BLaER1 treated with 17β-estradiol and CSF1 and Interleukin-3, amounts not matched to agents 10 nM and 100 nM (cell line): ENCODE measurements around the gene FAM111A.
A peak's percentile ranks its signal among the peaks of the same experiment; 100 is the strongest.

Experiments
- H3K27ac ChIP-seq, 11 experiments: shearing (Covaris generic); formaldehyde crosslinking; 2 replicates each; pipeline ENCODE4 v1.8.1; 2022
- H3K27me3 ChIP-seq, 11 experiments: shearing (Covaris generic); formaldehyde crosslinking; 2 replicates each; pipeline ENCODE4 v1.8.1; 2022
- H3K36me3 ChIP-seq, 11 experiments: shearing (Covaris generic); formaldehyde crosslinking; 2 replicates each; pipeline ENCODE4 v1.8.1; 2022
- H3K4me1 ChIP-seq, 10 experiments: shearing (Covaris generic); formaldehyde crosslinking; 2 replicates each; pipeline ENCODE4 v1.8.1; 2022
- H3K4me2 ChIP-seq, 11 experiments: shearing (Covaris generic); formaldehyde crosslinking; 2 replicates each; pipeline ENCODE4 v1.8.1; 2022
- H3K4me3 ChIP-seq, 10 experiments: shearing (Covaris generic); formaldehyde crosslinking; 2 replicates each; pipeline ENCODE4 v1.8.1; 2022
- H3K9ac ChIP-seq, 11 experiments: shearing (Covaris generic); formaldehyde crosslinking; 2 replicates each; pipeline ENCODE4 v1.8.1; 2022
- H3K9me3 ChIP-seq, 11 experiments: shearing (Covaris generic); formaldehyde crosslinking; replicated peaks in 1 of 11; 2 replicates each; pipeline ENCODE4 v1.8.1; 2022
- H4K20me1 ChIP-seq, 11 experiments: shearing (Covaris generic); formaldehyde crosslinking; 2 replicates each; pipeline ENCODE4 v1.8.1; 2022
- Cebpa-rat ChIP-seq, 11 experiments: shearing (Covaris generic); IDR thresholded peaks; 2 replicates each; pipeline ENCODE4 v1.8.1; 2022

Gene FAM111A

DNA sequence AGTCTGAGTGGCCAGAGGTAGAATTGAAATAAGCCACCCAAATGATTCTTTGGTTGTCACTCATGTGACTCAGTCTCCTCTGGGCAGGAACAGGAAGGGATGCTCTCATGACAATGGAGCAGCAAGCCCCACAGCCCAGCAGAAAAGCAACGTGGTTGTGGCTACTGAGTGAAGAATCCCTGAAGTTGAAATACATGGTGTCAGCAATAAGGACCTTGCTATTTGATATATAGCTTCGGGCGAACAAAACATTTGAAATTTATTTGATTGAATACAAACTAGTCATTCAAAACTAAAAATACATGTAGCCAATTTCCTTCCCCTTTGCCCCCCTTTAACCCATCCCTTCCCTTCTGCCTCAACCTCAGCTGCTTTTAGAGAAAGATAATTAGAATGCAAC, 14.8 kb downstream of the FAM111A start:
- Histone ChIP-seq H3K36me3 (peaks cover 7 to 30% (median 26%) of the 10 kb centered on the region in 11 experiments; a peak in 21 of 22 replicates), H3K4me2 (peak overlapping the region; percentile 42 to 83 (median 78)), H4K20me1 (peaks cover 0 to 8% (median 0%) of the 10 kb centered on the region in 11 experiments; a peak in 1 of 22 replicates), H3K27ac (peak overlapping the region in 9 of 11 experiments; percentile 29 to 84 (median 73); a peak in 17 of 22 replicates), H3K27me3 (no peaks in the 10 kb centered on the region), H3K4me1 (peaks cover 16 to 28% (median 22%) of the 10 kb centered on the region in 10 experiments), H3K9me3 (no peaks in the 10 kb centered on the region), H3K9ac (peak overlapping the region in 7 of 11 experiments; percentile 26 to 72 (median 52); a peak in 8 of 22 replicates), H3K4me3 (peak overlapping the region in 2 of 10 experiments; percentile 30 to 54; a peak in 3 of 20 replicates)
- no peak for TF ChIP-seq Cebpa-rat (IDR thresholded peaks at IDR 0.05)

DNA sequence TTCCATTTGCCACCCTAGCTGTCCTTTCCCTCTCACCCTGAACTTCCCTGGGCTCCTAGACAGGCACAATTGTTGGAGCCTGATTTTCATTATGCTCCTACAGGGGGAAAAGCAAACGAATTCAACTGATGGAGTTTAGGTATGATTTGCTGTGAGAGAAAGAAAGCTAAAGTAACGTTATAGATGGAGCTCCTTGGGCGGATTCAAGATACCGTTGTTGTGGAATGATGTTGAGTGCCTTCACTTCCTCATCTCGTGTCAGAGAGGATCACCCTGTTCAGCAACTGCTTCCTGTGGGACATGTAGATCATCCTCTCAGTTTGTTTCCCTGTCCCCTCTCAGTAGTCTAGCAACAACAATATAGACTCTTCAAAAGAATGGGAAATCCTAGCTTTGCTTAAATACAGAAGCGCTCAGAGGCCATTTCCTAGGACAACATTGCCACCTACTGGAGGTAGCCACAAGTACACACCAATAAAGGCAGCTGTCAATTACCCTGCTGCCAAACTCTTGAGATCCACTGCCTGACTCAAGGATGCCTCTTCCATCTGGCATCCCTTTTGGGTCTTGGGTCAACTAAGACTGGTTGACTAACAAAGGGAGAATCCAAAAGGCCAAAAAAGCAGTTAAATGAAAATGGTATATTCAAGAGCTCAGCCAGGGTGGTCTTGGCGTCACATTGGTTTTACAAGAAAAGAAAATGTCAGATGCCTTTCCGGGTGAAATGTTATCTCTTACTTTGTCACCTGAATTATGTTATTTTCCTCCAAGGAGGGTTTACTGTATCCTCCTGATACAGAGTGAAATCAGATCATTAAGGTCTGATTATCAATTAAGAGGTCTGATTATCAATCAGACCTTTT, 15.8 kb downstream of the FAM111A start:
- no peaks in the 10 kb centered on the region for H3K9me3 ChIP-seq
- TF ChIP-seq Cebpa-rat (IDR thresholded peaks at IDR 0.05), result no peak
- peak overlapping the region in 6 of 10 experiments; percentile 2 to 54 (median 18); a peak in 7 of 20 replicates for H3K4me3 ChIP-seq
- H3K27ac ChIP-seq, result peak overlapping the region; percentile 15 to 84 (median 73); a peak in 20 of 22 replicates
- H3K9ac ChIP-seq, result peak overlapping the region; percentile 34 to 72 (median 49); a peak in 19 of 22 replicates
- H3K4me1 ChIP-seq, result peaks cover 16 to 28% (median 22%) of the 10 kb centered on the region in 10 experiments
- H4K20me1 ChIP-seq, result peaks cover 0 to 8% (median 0%) of the 10 kb centered on the region in 11 experiments; a peak in 1 of 22 replicates
- H3K36me3 ChIP-seq, result peaks cover 0 to 20% (median 16%) of the 10 kb centered on the region in 11 experiments; a peak in 17 of 22 replicates
- peak overlapping the region; percentile 42 to 83 (median 78) for H3K4me2 ChIP-seq
- no peaks in the 10 kb centered on the region for H3K27me3 ChIP-seq

- Histone ChIP-seq H3K9ac (no peak overlapping the region), H3K9me3 (no peaks in the 10 kb centered on the region), H3K4me1 (peaks cover 0 to 3% (median 1%) of the 10 kb centered on the region in 10 experiments; a peak in 11 of 20 replicates), H3K4me3 (no peak overlapping the region), H4K20me1 (no peaks in the 10 kb centered on the region), H3K4me2 (no peak overlapping the region), H3K27ac (no peak overlapping the region), H3K36me3 (no peaks in the 10 kb centered on the region), H3K27me3 (no peaks in the 10 kb centered on the region)
- TF ChIP-seq Cebpa-rat (IDR thresholded peaks at IDR 0.05), result no peak
Measured at GRCh38 chr11:59164028-59164427, 21.4 kb downstream of the FAM111A start.

DNA sequence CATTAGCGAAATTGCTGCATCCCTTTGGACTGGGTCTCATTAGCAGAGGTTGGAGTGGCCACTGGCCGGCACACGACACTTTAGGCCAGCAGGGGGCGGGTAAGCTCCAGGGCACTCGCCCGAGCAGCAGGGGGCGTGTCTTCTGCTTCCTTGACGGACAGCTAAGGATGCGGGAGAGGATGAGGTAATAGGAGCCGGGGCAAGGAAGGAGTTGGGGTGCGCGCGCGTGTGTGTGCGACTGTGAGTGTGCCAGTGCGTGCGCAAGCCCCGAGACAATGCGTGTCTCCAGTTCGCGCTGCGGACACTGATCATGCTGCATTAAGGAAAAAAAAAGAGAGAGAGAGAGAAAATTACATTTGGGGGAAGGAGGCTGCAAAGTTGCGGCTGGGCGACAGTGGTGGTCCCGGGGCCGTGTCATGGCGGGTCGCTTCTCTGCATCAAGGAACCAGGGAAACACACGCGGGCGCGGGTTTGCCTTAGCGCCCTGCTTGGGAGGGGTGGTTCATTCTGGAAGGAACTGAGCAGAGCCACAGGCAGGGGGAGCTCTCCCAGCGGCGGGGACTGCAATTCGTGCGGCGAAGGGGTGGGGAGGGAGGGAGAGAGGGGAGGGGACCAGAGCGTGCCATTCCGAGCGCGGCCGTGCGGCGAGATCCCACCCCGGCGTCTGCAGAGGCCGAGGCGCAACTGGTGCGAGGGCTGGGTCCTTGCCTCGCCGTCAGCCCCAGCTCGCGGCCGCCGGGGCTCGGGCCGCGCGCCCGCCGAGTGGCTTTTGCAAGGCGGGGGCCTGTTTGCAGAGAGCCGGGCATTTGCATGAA, 29.1 kb downstream of the FAM111A start, which contains the start of gene DTX4:
DTX4 (plus strand) TSS at position 625 of the 815 bp plus-strand sequence. CDS start 464 bp downstream, outside the sequence.
- TF ChIP-seq Cebpa-rat (IDR thresholded peaks at IDR 0.05), result no peak
- peaks cover 21 to 35% (median 31%) of the 10 kb centered on the region in 11 experiments for H3K27me3 ChIP-seq
- peaks cover 0 to 31% (median 8%) of the 10 kb centered on the region in 11 experiments; a peak in 7 of 22 replicates for H4K20me1 ChIP-seq
- H3K4me2 ChIP-seq, result peak within 1 kb of the TSS; percentile 93 to 100 (median 99)
- H3K4me3 ChIP-seq, result peak within 1 kb of the TSS; percentile 61 to 82 (median 74)
- H3K4me1 ChIP-seq, result peaks cover 14 to 34% (median 29%) of the 10 kb centered on the region in 10 experiments; a peak in 19 of 20 replicates
- H3K9me3 ChIP-seq, result no peaks in the 10 kb centered on the region
- H3K36me3 ChIP-seq, result peaks cover 0 to 12% (median 0%) of the 10 kb centered on the region in 11 experiments; a peak in 4 of 22 replicates
- H3K27ac ChIP-seq, result peak within 1 kb of the TSS in 10 of 11 experiments; percentile 56 to 80 (median 75); a peak in 21 of 22 replicates
- peak within 1 kb of the TSS; percentile 69 to 82 (median 80) for H3K9ac ChIP-seq

GRCh38 chr11:59172345-59173079, 29.9 kb downstream of the FAM111A start:
- Histone ChIP-seq H3K9ac (peak overlapping the region; percentile 69 to 82 (median 80)), H3K4me3 (peak overlapping the region; percentile 61 to 82 (median 74)), H3K9me3 (no peaks in the 10 kb centered on the region), H4K20me1 (peaks cover 0 to 39% (median 8%) of the 10 kb centered on the region in 11 experiments; a peak in 8 of 22 replicates), H3K36me3 (peaks cover 0 to 18% (median 0%) of the 10 kb centered on the region in 11 experiments; a peak in 4 of 22 replicates), H3K27ac (peak overlapping the region in 9 of 11 experiments; percentile 15 to 80 (median 65); a peak in 15 of 22 replicates), H3K27me3 (peaks cover 21 to 35% (median 31%) of the 10 kb centered on the region in 11 experiments), H3K4me2 (peak overlapping the region; percentile 93 to 100 (median 99)), H3K4me1 (peaks cover 14 to 34% (median 29%) of the 10 kb centered on the region in 10 experiments; a peak in 19 of 20 replicates)
- no peak for TF ChIP-seq Cebpa-rat (IDR thresholded peaks at IDR 0.05)

DNA sequence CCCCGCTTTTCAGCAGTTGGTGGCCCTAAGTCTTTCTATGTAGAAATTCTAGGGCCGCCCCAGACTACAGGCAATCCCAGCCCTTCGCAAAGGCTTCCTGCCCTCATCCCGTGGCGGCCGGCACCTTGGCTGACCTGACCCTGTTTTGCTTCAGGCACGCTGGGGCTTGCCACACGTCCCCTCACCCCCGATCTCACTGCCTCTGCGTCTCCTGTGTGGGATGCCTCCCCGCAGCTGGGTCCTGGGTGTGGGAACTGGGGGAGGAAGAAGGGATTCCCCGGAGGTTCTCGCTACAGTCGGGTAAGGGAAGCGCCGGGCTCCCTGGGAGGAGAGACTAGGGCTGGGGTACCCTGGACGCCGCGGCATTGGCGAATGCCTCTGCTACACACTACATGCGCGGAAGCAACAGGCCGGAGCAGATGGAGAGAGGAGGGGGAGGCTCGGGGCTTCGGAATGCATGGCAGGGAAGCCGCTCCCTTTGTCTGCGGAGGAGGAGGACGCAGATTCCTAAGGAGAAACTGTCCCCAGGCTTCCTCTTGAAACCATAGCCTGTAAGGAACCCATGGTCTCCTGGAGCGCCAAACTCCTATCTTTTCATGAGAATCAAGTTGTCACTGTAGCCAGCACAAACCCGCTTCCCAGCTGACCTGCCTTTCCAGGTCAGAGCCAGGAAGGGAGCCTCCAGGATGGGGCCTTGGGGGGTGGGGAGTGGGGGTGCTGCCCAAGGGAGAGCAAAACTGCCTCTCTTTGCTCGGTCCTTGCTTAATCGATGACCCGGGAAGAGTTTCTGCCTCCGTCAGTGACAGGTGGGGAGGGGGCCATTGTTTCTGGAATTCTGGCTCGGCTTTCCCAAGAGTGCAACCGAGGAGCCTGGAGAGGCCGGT, 30.7 kb downstream of the FAM111A start:
- H3K27ac ChIP-seq, result peak overlapping the region in 6 of 11 experiments; percentile 7 to 80 (median 26); a peak in 6 of 22 replicates
- H3K4me3 ChIP-seq, result peak overlapping the region; percentile 61 to 82 (median 74)
- peaks cover 0 to 45% (median 8%) of the 10 kb centered on the region in 11 experiments; a peak in 8 of 22 replicates for H4K20me1 ChIP-seq
- peak overlapping the region; percentile 69 to 82 (median 80); a peak in 21 of 22 replicates for H3K9ac ChIP-seq
- H3K27me3 ChIP-seq, result peaks cover 21 to 35% (median 31%) of the 10 kb centered on the region in 11 experiments
- H3K4me2 ChIP-seq, result peak overlapping the region; percentile 93 to 100 (median 99)
- no peak for TF ChIP-seq Cebpa-rat (IDR thresholded peaks at IDR 0.05)
- H3K36me3 ChIP-seq, result peaks cover 0 to 26% (median 0%) of the 10 kb centered on the region in 11 experiments; a peak in 6 of 22 replicates
- peaks cover 14 to 34% (median 29%) of the 10 kb centered on the region in 10 experiments; a peak in 19 of 20 replicates for H3K4me1 ChIP-seq
- peaks cover 0 to 4% (median 2%) of the 10 kb centered on the region in 11 experiments; a peak in 9 of 22 replicates for H3K9me3 ChIP-seq
